WTC11 (cell line): ENCODE measurements around the gene CIRBP. TPM values are rescaled to one million over a fixed set of nuclear protein-coding genes. Genes with fewer than 3 reads are reported as not detected.

ENCODE experiments used
- ATF1 ChIP-seq: sonication (generic); formaldehyde crosslinking; IDR thresholded peaks from 2 replicates; pipeline ENCODE4 v1.8.1; 2023; ENCODE audit warnings: mild to moderate bottlenecking, moderate library complexity, missing genetic modification reagents
- CBFB ChIP-seq: sonication (generic); formaldehyde crosslinking; IDR thresholded peaks from 2 replicates; pipeline ENCODE4 v1.8.1; 2022; ENCODE audit warnings: mild to moderate bottlenecking, low read depth, missing genetic modification reagents
- FOXJ3 ChIP-seq: sonication (generic); formaldehyde crosslinking; IDR thresholded peaks from 2 replicates; pipeline ENCODE4 v1.9.0; 2021; ENCODE audit warnings: missing genetic modification reagents, mild to moderate bottlenecking, borderline replicate concordance
- FOXP1 ChIP-seq: sonication (generic); formaldehyde crosslinking; IDR thresholded peaks from 2 replicates; pipeline ENCODE4 v1.8.0; 2022; ENCODE audit warnings: missing genetic modification reagents, mild to moderate bottlenecking, moderate library complexity, borderline replicate concordance
- MXD4 ChIP-seq: fragments of 250-450 bp; sonication (Bioruptor Pico); IDR thresholded peaks from 2 replicates; pipeline ENCODE4 v1.8.0; 2021; ENCODE audit warnings: mild to moderate bottlenecking, moderate library complexity, borderline replicate concordance
- NFE2L1 ChIP-seq: sonication (generic); formaldehyde crosslinking; IDR thresholded peaks from 2 replicates; pipeline ENCODE4 v1.8.1; 2023; ENCODE audit warnings: missing genetic modification reagents
- NR2C2 ChIP-seq: sonication (generic); formaldehyde crosslinking; IDR thresholded peaks from 2 replicates; pipeline ENCODE4 v1.8.0; 2022; ENCODE audit warnings: mild to moderate bottlenecking, missing genetic modification reagents
- OVOL2 ChIP-seq: fragments of 250-450 bp; sonication (Bioruptor Pico); IDR thresholded peaks from 2 replicates; pipeline ENCODE4 v1.9.0; 2021; ENCODE audit warnings: mild to moderate bottlenecking, borderline replicate concordance
- PRRX2 ChIP-seq: fragments of 250-450 bp; sonication (Bioruptor Pico); IDR thresholded peaks from 2 replicates; pipeline ENCODE4 v1.8.0; 2021; ENCODE audit warnings: mild to moderate bottlenecking
- RORB ChIP-seq: fragments of 250-450 bp; sonication (Bioruptor Pico); IDR thresholded peaks from 2 replicates; pipeline ENCODE4 v1.9.0; 2021; ENCODE audit warnings: mild to moderate bottlenecking
- SMAD3 ChIP-seq: sonication (generic); formaldehyde crosslinking; IDR thresholded peaks from 2 replicates; pipeline ENCODE4 v1.8.0; 2022; ENCODE audit warnings: missing genetic modification reagents, mild to moderate bottlenecking, borderline replicate concordance
- SMAD4 ChIP-seq: sonication (generic); formaldehyde crosslinking; IDR thresholded peaks from 2 replicates; pipeline ENCODE4 v1.8.0; 2022; ENCODE audit warnings: mild to moderate bottlenecking, missing genetic modification reagents
- SP1 ChIP-seq: sonication (generic); formaldehyde crosslinking; conservative IDR thresholded peaks from 2 replicates; pipeline ENCODE4 v1.8.1; 2022; ENCODE audit warnings: missing genetic modification reagents
- TCF7 ChIP-seq: sonication (generic); formaldehyde crosslinking; IDR thresholded peaks from 2 replicates; pipeline ENCODE4 v1.8.0; 2022; ENCODE audit warnings: mild to moderate bottlenecking, low read depth, missing genetic modification reagents, moderate library complexity
- TEAD4 ChIP-seq: sonication (generic); formaldehyde crosslinking; IDR thresholded peaks from 2 replicates; pipeline ENCODE4 v1.8.0; 2022; ENCODE audit warnings: mild to moderate bottlenecking, missing genetic modification reagents
- TP53 ChIP-seq: sonication (generic); formaldehyde crosslinking; IDR thresholded peaks from 2 replicates; pipeline ENCODE4 v1.8.1; 2023; ENCODE audit warnings: mild to moderate bottlenecking, missing genetic modification reagents
- ZNF138 ChIP-seq: sonication (generic); formaldehyde crosslinking; conservative IDR thresholded peaks from 2 replicates; pipeline ENCODE4 v1.8.1; 2022; ENCODE audit warnings: mild to moderate bottlenecking, moderate library complexity, missing genetic modification reagents
- ZNF416 ChIP-seq: fragments of 250-450 bp; sonication (Bioruptor Pico); IDR thresholded peaks from 2 replicates; pipeline ENCODE4 v1.9.0; 2021; ENCODE audit warnings: mild to moderate bottlenecking, inconsistent platforms
- total RNA-seq: library from RNA; stranded (reverse); gene quantifications from 3 replicates; pipeline ENCODE4 v1.2.3, GENCODE V29; 2021
- TF ChIP-seq, protein P1 (sequence below): sonication (generic); formaldehyde crosslinking; IDR thresholded peaks from 2 replicates; pipeline ENCODE4 v1.8.1; 2023; ENCODE audit warnings: mild to moderate bottlenecking, missing genetic modification reagents, moderate library complexity
- TF ChIP-seq, protein P2 (sequence below): sonication (generic); formaldehyde crosslinking; IDR thresholded peaks from 2 replicates; pipeline ENCODE4 v1.8.0; 2022; ENCODE audit warnings: mild to moderate bottlenecking, missing genetic modification reagents
- TF ChIP-seq, protein P3 (sequence below): sonication (generic); formaldehyde crosslinking; IDR thresholded peaks from 2 replicates; pipeline ENCODE4 v1.8.0; 2023; ENCODE audit warnings: missing genetic modification reagents
- TF ChIP-seq, protein P4 (sequence below): sonication (generic); formaldehyde crosslinking; IDR thresholded peaks from 2 replicates; pipeline ENCODE4 v1.8.1; 2023; ENCODE audit warnings: mild to moderate bottlenecking, missing genetic modification reagents
- TF ChIP-seq, protein P5 (sequence below): sonication (generic); formaldehyde crosslinking; IDR thresholded peaks from 2 replicates; pipeline ENCODE4 v1.8.0; 2022; ENCODE audit warnings: missing genetic modification reagents
- TF ChIP-seq, protein P6 (sequence below): sonication (generic); formaldehyde crosslinking; IDR thresholded peaks from 2 replicates; pipeline ENCODE4 v1.8.1; 2022; ENCODE audit warnings: mild to moderate bottlenecking, missing genetic modification reagents, moderate library complexity, borderline replicate concordance
- TF ChIP-seq, protein P7 (sequence below): sonication (generic); formaldehyde crosslinking; IDR thresholded peaks from 2 replicates; pipeline ENCODE4 v1.8.0; 2022; ENCODE audit warnings: mild to moderate bottlenecking, missing genetic modification reagents
- TF ChIP-seq, protein P8 (sequence below): sonication (generic); formaldehyde crosslinking; IDR thresholded peaks from 2 replicates; pipeline ENCODE4 v1.8.1; 2022; ENCODE audit warnings: low read depth, mild to moderate bottlenecking, moderate library complexity, missing genetic modification reagents, borderline replicate concordance
- TF ChIP-seq, protein P9 (sequence below): fragments of 250-450 bp; sonication (Bioruptor Pico); IDR thresholded peaks from 2 replicates; pipeline ENCODE4 v1.8.0; 2021; ENCODE audit warnings: mild to moderate bottlenecking

CIRBP gene
- total RNA-seq, 1 experiment from 2014 or later, result 298 TPM

DNA sequence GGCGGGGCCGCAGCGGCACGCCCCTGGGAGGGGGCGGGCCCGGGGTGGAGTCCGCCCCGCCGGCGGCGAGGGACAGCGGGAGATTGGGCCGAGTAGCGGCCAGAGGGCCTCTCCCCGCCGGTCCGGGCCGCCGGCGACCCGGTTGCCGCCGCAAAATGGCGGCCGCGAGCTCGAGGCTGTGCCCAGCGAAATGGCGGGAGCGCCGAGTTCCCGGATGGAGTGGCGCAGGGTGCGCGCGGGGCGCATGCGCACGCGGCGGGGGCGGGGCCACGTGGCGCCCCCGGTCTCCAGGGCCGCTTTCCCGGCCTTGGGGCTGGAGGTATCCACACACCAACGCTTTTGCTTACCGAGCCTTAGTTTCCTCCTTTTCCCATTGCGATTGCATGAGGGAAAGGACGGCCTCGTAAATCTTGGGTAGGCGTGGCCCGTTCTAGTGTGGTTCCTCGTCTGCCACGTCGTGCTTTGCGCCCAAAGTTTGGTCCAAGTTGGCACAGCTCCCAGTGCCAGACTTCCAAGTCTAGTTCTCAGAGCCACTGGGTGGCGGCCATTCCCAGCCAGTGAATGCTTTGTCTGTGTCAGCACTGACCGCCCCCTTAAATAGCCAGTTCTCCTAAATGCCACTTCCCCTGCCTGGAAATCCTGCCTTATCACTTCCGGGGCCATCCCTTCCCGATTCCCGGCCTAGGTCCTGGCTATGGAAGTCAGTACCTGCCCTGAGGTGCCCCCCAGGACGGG, 513 bp downstream of the CIRBP start (continued):
- TF ChIP-seq, protein P1, sequence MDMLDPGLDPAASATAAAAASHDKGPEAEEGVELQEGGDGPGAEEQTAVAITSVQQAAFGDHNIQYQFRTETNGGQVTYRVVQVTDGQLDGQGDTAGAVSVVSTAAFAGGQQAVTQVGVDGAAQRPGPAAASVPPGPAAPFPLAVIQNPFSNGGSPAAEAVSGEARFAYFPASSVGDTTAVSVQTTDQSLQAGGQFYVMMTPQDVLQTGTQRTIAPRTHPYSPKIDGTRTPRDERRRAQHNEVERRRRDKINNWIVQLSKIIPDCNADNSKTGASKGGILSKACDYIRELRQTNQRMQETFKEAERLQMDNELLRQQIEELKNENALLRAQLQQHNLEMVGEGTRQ, result peak; percentile 91
- no peak; the same call in 1 of the 2 replicates for TF ChIP-seq OVOL2 (CRISPR knock-in tag)
- TF ChIP-seq, protein P2, sequence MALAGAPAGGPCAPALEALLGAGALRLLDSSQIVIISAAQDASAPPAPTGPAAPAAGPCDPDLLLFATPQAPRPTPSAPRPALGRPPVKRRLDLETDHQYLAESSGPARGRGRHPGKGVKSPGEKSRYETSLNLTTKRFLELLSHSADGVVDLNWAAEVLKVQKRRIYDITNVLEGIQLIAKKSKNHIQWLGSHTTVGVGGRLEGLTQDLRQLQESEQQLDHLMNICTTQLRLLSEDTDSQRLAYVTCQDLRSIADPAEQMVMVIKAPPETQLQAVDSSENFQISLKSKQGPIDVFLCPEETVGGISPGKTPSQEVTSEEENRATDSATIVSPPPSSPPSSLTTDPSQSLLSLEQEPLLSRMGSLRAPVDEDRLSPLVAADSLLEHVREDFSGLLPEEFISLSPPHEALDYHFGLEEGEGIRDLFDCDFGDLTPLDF (CRISPR knock-in tag), result no peak
- TF ChIP-seq ZNF416 (CRISPR knock-in tag), result peak; percentile 86
- TF ChIP-seq SMAD3, result no peak
- TF ChIP-seq, protein P3, sequence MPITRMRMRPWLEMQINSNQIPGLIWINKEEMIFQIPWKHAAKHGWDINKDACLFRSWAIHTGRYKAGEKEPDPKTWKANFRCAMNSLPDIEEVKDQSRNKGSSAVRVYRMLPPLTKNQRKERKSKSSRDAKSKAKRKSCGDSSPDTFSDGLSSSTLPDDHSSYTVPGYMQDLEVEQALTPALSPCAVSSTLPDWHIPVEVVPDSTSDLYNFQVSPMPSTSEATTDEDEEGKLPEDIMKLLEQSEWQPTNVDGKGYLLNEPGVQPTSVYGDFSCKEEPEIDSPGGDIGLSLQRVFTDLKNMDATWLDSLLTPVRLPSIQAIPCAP (CRISPR knock-in tag), result no peak
- TF ChIP-seq FOXJ3 (CRISPR knock-in tag), result no peak
- peak; percentile 46; the same call in 1 of the 2 replicates for TF ChIP-seq FOXP1 (CRISPR knock-in tag)
- no peak for TF ChIP-seq ZNF138 (CRISPR knock-in tag)
- TF ChIP-seq NR2C2 (CRISPR knock-in tag), result no peak
- TF ChIP-seq TCF7 (CRISPR knock-in tag), result no peak
- TF ChIP-seq, protein P4, sequence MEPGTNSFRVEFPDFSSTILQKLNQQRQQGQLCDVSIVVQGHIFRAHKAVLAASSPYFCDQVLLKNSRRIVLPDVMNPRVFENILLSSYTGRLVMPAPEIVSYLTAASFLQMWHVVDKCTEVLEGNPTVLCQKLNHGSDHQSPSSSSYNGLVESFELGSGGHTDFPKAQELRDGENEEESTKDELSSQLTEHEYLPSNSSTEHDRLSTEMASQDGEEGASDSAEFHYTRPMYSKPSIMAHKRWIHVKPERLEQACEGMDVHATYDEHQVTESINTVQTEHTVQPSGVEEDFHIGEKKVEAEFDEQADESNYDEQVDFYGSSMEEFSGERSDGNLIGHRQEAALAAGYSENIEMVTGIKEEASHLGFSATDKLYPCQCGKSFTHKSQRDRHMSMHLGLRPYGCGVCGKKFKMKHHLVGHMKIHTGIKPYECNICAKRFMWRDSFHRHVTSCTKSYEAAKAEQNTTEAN (CRISPR knock-in tag), result no peak
- TF ChIP-seq, protein P5, sequence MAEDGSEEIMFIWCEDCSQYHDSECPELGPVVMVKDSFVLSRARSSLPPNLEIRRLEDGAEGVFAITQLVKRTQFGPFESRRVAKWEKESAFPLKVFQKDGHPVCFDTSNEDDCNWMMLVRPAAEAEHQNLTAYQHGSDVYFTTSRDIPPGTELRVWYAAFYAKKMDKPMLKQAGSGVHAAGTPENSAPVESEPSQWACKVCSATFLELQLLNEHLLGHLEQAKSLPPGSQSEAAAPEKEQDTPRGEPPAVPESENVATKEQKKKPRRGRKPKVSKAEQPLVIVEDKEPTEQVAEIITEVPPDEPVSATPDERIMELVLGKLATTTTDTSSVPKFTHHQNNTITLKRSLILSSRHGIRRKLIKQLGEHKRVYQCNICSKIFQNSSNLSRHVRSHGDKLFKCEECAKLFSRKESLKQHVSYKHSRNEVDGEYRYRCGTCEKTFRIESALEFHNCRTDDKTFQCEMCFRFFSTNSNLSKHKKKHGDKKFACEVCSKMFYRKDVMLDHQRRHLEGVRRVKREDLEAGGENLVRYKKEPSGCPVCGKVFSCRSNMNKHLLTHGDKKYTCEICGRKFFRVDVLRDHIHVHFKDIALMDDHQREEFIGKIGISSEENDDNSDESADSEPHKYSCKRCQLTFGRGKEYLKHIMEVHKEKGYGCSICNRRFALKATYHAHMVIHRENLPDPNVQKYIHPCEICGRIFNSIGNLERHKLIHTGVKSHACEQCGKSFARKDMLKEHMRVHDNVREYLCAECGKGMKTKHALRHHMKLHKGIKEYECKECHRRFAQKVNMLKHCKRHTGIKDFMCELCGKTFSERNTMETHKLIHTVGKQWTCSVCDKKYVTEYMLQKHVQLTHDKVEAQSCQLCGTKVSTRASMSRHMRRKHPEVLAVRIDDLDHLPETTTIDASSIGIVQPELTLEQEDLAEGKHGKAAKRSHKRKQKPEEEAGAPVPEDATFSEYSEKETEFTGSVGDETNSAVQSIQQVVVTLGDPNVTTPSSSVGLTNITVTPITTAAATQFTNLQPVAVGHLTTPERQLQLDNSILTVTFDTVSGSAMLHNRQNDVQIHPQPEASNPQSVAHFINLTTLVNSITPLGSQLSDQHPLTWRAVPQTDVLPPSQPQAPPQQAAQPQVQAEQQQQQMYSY (CRISPR knock-in tag), result no peak
- no peak for TF ChIP-seq MXD4
- no peak for TF ChIP-seq SMAD4 (CRISPR knock-in tag)
- TF ChIP-seq, protein P6, sequence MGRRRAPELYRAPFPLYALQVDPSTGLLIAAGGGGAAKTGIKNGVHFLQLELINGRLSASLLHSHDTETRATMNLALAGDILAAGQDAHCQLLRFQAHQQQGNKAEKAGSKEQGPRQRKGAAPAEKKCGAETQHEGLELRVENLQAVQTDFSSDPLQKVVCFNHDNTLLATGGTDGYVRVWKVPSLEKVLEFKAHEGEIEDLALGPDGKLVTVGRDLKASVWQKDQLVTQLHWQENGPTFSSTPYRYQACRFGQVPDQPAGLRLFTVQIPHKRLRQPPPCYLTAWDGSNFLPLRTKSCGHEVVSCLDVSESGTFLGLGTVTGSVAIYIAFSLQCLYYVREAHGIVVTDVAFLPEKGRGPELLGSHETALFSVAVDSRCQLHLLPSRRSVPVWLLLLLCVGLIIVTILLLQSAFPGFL (CRISPR knock-in tag), result no peak
- no peak for TF ChIP-seq NFE2L1 (CRISPR knock-in tag)
- no peak for TF ChIP-seq TP53
- TF ChIP-seq SP1 (CRISPR knock-in tag), result no peak
- TF ChIP-seq, protein P7, sequence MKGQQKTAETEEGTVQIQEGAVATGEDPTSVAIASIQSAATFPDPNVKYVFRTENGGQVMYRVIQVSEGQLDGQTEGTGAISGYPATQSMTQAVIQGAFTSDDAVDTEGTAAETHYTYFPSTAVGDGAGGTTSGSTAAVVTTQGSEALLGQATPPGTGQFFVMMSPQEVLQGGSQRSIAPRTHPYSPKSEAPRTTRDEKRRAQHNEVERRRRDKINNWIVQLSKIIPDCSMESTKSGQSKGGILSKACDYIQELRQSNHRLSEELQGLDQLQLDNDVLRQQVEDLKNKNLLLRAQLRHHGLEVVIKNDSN (CRISPR knock-in tag), result peak; percentile 57
- TF ChIP-seq RORB (CRISPR knock-in tag), result 0 out of 2 replicates have a peak, but pooled peaks have one; percentile 50
- TF ChIP-seq, protein P8, sequence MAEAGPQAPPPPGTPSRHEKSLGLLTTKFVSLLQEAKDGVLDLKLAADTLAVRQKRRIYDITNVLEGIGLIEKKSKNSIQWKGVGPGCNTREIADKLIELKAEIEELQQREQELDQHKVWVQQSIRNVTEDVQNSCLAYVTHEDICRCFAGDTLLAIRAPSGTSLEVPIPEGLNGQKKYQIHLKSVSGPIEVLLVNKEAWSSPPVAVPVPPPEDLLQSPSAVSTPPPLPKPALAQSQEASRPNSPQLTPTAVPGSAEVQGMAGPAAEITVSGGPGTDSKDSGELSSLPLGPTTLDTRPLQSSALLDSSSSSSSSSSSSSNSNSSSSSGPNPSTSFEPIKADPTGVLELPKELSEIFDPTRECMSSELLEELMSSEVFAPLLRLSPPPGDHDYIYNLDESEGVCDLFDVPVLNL (CRISPR knock-in tag), result no peak
- peak; percentile 95 for TF ChIP-seq ATF1 (CRISPR knock-in tag)
- TF ChIP-seq CBFB (CRISPR knock-in tag), result peak; percentile 67; the same call in 1 of the 2 replicates
- TF ChIP-seq, protein P9, sequence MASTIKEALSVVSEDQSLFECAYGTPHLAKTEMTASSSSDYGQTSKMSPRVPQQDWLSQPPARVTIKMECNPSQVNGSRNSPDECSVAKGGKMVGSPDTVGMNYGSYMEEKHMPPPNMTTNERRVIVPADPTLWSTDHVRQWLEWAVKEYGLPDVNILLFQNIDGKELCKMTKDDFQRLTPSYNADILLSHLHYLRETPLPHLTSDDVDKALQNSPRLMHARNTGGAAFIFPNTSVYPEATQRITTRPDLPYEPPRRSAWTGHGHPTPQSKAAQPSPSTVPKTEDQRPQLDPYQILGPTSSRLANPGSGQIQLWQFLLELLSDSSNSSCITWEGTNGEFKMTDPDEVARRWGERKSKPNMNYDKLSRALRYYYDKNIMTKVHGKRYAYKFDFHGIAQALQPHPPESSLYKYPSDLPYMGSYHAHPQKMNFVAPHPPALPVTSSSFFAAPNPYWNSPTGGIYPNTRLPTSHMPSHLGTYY (CRISPR knock-in tag), result peak; percentile 67; the same call in 1 of the 2 replicates
- TF ChIP-seq PRRX2 (CRISPR knock-in tag), result no peak; the same call in 1 of the 2 replicates
- TF ChIP-seq TEAD4 (CRISPR knock-in tag), result no peak
